D721Med (cell line): ENCODE data around the gene BORCS8.
"Not testable (repeated sequence)": the region's sequence is repeated elsewhere in the genome, so short reads cannot be mapped to it uniquely, and the experiment has no call there.

ENCODE experiments used
- DNase-seq: peaks from one replicate; pipeline ENCODE4 v3.0.0; 2011; ENCODE audit warnings: low spot score; ENCODE audit not compliant: insufficient read length
- FAIRE-seq: peaks from 2 replicates; lab custom pipeline; 2011; peaks lifted over from hg19 to GRCh38; lab: Jason Lieb, UNC
- CTCF ChIP-seq: IDR thresholded peaks from 2 replicates; pipeline ENCODE4 v1.5.1; 2012; ENCODE audit warnings: mild to moderate bottlenecking, control low read depth; ENCODE audit not compliant: insufficient read depth; ENCODE audit errors: missing control alignments

BORCS8 gene

GRCh38 chr19:19155495-19156219 lies 36.3 kb downstream of the BORCS8 start:
- no peak for TF ChIP-seq CTCF
- DNase-seq, result no peak
- no peak for FAIRE-seq

GRCh38 chr19:19154768-19155494 lies 37.0 kb downstream of the BORCS8 start:
- DNase-seq, result no peak
- no peak for TF ChIP-seq CTCF
- no peak for FAIRE-seq

- TF ChIP-seq CTCF, result no peak
- DNase-seq (no peak), FAIRE-seq (no peak)
Observed at GRCh38 chr19:19152668-19153384, 39.1 kb downstream of the BORCS8 start.

GRCh38 chr19:19151418-19151817 lies 40.5 kb downstream of the BORCS8 start:
- no peak for FAIRE-seq
- no peak for DNase-seq

GRCh38 chr19:19149435-19149834 lies 42.5 kb downstream of the BORCS8 start:
- no peak for TF ChIP-seq CTCF
- DNase-seq (no peak), FAIRE-seq (no peak)

More at GRCh38 chr19:19151418-19151817, 40.5 kb downstream of the BORCS8 start:
- no peak for TF ChIP-seq CTCF

- not testable (repeated sequence) for FAIRE-seq, DNase-seq
Observed at GRCh38 chr19:19148504-19148903, 43.4 kb downstream of the BORCS8 start.

GRCh38 chr19:19147344-19147743 lies 44.6 kb downstream of the BORCS8 start:
- TF ChIP-seq CTCF, result no peak
- DNase-seq (no peak), FAIRE-seq (no peak)
